ENCODE results near the gene ACSS3.

GRCh38 chr12:81086342-81086741 lies 8.5 kb downstream of the ACSS3 start:
- TF ChIP-seq, protein P1, sequence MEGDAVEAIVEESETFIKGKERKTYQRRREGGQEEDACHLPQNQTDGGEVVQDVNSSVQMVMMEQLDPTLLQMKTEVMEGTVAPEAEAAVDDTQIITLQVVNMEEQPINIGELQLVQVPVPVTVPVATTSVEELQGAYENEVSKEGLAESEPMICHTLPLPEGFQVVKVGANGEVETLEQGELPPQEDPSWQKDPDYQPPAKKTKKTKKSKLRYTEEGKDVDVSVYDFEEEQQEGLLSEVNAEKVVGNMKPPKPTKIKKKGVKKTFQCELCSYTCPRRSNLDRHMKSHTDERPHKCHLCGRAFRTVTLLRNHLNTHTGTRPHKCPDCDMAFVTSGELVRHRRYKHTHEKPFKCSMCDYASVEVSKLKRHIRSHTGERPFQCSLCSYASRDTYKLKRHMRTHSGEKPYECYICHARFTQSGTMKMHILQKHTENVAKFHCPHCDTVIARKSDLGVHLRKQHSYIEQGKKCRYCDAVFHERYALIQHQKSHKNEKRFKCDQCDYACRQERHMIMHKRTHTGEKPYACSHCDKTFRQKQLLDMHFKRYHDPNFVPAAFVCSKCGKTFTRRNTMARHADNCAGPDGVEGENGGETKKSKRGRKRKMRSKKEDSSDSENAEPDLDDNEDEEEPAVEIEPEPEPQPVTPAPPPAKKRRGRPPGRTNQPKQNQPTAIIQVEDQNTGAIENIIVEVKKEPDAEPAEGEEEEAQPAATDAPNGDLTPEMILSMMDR (IDR thresholded peaks at IDR 0.05), result no peak
- TF ChIP-seq POLR2A (IDR thresholded peaks at IDR 0.05), result no peak

Data from ovary (tissue), 3 donors.